GM12878 (cell line): ENCODE data around the gene HYOU1. TPM values are rescaled to one million over a fixed set of nuclear protein-coding genes. Genes with fewer than 3 reads are reported as not detected.
A peak's percentile ranks its signal among the peaks of the same experiment; 100 is the strongest.

Source experiments
- ATAC-seq: fragments of 200-7000 bp; cut with Tn5 transposase; 3 replicates; pipeline ENCODE4 v1.9.1; 2020; ENCODE audit warnings: mild to moderate bottlenecking, moderate library complexity
- BruUV-seq: library from RNA; stranded (reverse); fragments of 400-500 nt; replicated peaks from 2 replicates; lab custom pipeline; 2021; lab: Mats Ljungman, UMichigan
- CTCF ChIA-PET: fragments of 300-600 bp; sonication (Branson Sonifier 250); formaldehyde crosslinking; extraction: SDS; loops from one replicate; lab custom pipeline; 2021; ENCODE audit warnings: inconsistent platforms; lab: Yijun Ruan, JAX
- POLR2A ChIA-PET: fragments of 350-600 bp; formaldehyde crosslinking; extraction: SDS; loops from one replicate; lab custom pipeline; 2021; ENCODE audit warnings: inconsistent platforms; lab: Charles Lee
- RAD21 ChIA-PET: fragments of 300-600 bp; sonication (Branson Sonifier 250); formaldehyde crosslinking; loops from one replicate; lab custom pipeline; 2023; ENCODE audit warnings: antibody characterized with exemption; ENCODE audit not compliant: unreplicated experiment; lab: Charles Lee
- SMC1A ChIA-PET: fragments of 300-600 bp; sonication (Branson Sonifier 250); formaldehyde crosslinking; loops from one replicate; lab custom pipeline; 2023; ENCODE audit not compliant: unreplicated experiment, uncharacterized antibody; lab: Charles Lee
- DNase-seq: peaks from one replicate; pipeline ENCODE4 v3.0.0-alpha.2; 2011; ENCODE audit warnings: low read depth, low spot score
- FAIRE-seq: peaks from 3 replicates; lab custom pipeline; 2011; peaks lifted over from hg19 to GRCh38; lab: Jason Lieb, UNC
- H2AFZ ChIP-seq: 2 replicates; pipeline ENCODE4 v1.6.0; 2011; ENCODE audit warnings: low read depth, low read length, control low read depth; ENCODE audit not compliant: control insufficient read depth
- H3K27ac ChIP-seq: 2 replicates; pipeline ENCODE4 v1.5.1; 2011; ENCODE audit warnings: control low read depth; ENCODE audit not compliant: control insufficient read depth, insufficient read depth
- H3K27me3 ChIP-seq, 2 experiments: replicated peaks in 1 of 2; 2 replicates each; pipeline versions ENCODE4 v1.6.0 to v1.6.1; 2011; ENCODE audit warnings: low read length in 1 of 2; ENCODE audit not compliant: control insufficient read depth in 2 of 2, insufficient read depth in 2 of 2
- H3K36me3 ChIP-seq, 2 experiments: 2 replicates each; pipeline ENCODE4 v1.5.1; 2011; ENCODE audit warnings: low read length in 1 of 2; ENCODE audit not compliant: control insufficient read depth in 2 of 2, insufficient read depth in 2 of 2
- H3K4me1 ChIP-seq: 2 replicates; pipeline ENCODE4 v1.6.1; 2011; ENCODE audit warnings: mild to moderate bottlenecking, low read length, moderate library complexity, mixed read lengths; ENCODE audit not compliant: control insufficient read depth, insufficient read depth
- H3K4me2 ChIP-seq: 2 replicates; pipeline ENCODE4 v1.6.0; 2011; ENCODE audit warnings: control low read depth; ENCODE audit not compliant: control insufficient read depth, insufficient read depth
- H3K4me3 ChIP-seq: fragments of 200-600 bp; sonication (generic); 2 replicates; pipeline ENCODE4 v1.5.1; 2016
- H3K79me2 ChIP-seq: 2 replicates; pipeline ENCODE4 v1.6.0; 2011; ENCODE audit warnings: low read length; ENCODE audit not compliant: control insufficient read depth, insufficient read depth
- H3K9ac ChIP-seq: 2 replicates; pipeline ENCODE4 v1.8.0; 2011; ENCODE audit warnings: low read length, control low read depth, mixed read lengths; ENCODE audit not compliant: control insufficient read depth, insufficient read depth
- H3K9me3 ChIP-seq: replicated peaks from 3 replicates; pipeline ENCODE4 v1.5.1; 2011; ENCODE audit warnings: mild to moderate bottlenecking, low read length; ENCODE audit not compliant: control insufficient read depth, insufficient read depth
- H4K20me1 ChIP-seq: 2 replicates; pipeline ENCODE4 v1.6.0; 2011; ENCODE audit not compliant: control insufficient read depth, insufficient read depth
- ATF2 ChIP-seq: IDR thresholded peaks from 2 replicates; pipeline ENCODE4 v1.6.1; 2012; ENCODE audit warnings: low read length, inconsistent platforms
- CREM ChIP-seq: IDR thresholded peaks from 2 replicates; pipeline ENCODE4 v1.6.1; 2014; ENCODE audit warnings: antibody characterized with exemption, low read depth
- NR2C2 ChIP-seq: IDR thresholded peaks from 2 replicates; pipeline ENCODE4 v1.6.1; 2011; ENCODE audit warnings: borderline replicate concordance, low read depth; ENCODE audit not compliant: control insufficient read depth, insufficient read length
- PAX8 ChIP-seq: fragments of 450-650 bp; IDR thresholded peaks from 2 replicates; pipeline ENCODE4 v1.6.1; 2017; ENCODE audit warnings: mild to moderate bottlenecking, moderate library complexity
- RELA ChIP-seq: fragments of 450-650 bp; IDR thresholded peaks from 2 replicates; pipeline ENCODE4 v1.8.0; 2014; ENCODE audit warnings: borderline replicate concordance; ENCODE audit not compliant: partially characterized antibody
- SMAD5 ChIP-seq: IDR thresholded peaks from 2 replicates; pipeline ENCODE4 v1.6.1; 2016; ENCODE audit warnings: antibody characterized with exemption, low read depth
- USF2 ChIP-seq: IDR thresholded peaks from 2 replicates; pipeline ENCODE4 v1.6.1; 2011; ENCODE audit warnings: low read depth, low read length, improper control_type of control experiment, borderline replicate concordance
- YBX1 ChIP-seq: fragments of 450-650 bp; IDR thresholded peaks from 2 replicates; pipeline ENCODE4 v1.6.1; 2016; ENCODE audit warnings: antibody characterized with exemption
- ZBTB33 ChIP-seq: fragments of 450-650 bp; IDR thresholded peaks from 2 replicates; pipeline ENCODE4 v1.6.1; 2017; ENCODE audit warnings: mild to moderate bottlenecking
- ZNF207 ChIP-seq: fragments of 450-650 bp; IDR thresholded peaks from 2 replicates; pipeline ENCODE4 v1.6.1; 2014; ENCODE audit warnings: antibody characterized with exemption, mild to moderate bottlenecking, borderline replicate concordance
- ZNF274 ChIP-seq: IDR thresholded peaks from one replicate; pipeline ENCODE4 v1.8.0; 2011; ENCODE audit not compliant: insufficient read length, insufficient read depth
- WGBS: methylation state at CpG from one replicate; pipeline ENCODE4 v1.1.6; 2016; ENCODE audit warnings: low lambda C conversion rate; ENCODE audit not compliant: insufficient replicate concordance, insufficient coverage; ENCODE audit errors: missing lambda C conversion rate; 5-methylcytosine and 5-hydroxymethylcytosine counted together
- in situ Hi-C: fragments of 300-500 bp; cut with MboI; formaldehyde crosslinking; loops from 9 replicates; pipeline ENCODE4 v1.14.3; 2018; ENCODE audit warnings: mixed read lengths
- intact Hi-C: fragments of 100-400 bp; cut with micrococcal nuclease; formaldehyde crosslinking; loops from one replicate; pipeline ENCODE4 v1.14.2; 2022; ENCODE audit not compliant: unreplicated experiment
- polyA plus RNA-seq, 11 experiments: library from polyadenylated mRNA; depleted of rRNA in 4 of 11; unstranded in 6 of 11; stranded (reverse) in 5 of 11; fragments of >200 nt; fragmentation: Nextera tagmentation in 4 of 11; fragmentation: Illumina TruSeq in 1 of 11; extraction: Ambion mirVana in 4 of 11; extraction: Trizol in 1 of 11; gene quantifications; 1 replicate in 1 of 11; 2 replicates in 10 of 11; pipeline versions ENCODE4 v1.2.1 to v1.2.3, GENCODE V29; 2011 to 2016; ENCODE audit warnings: inconsistent platforms in 2 of 11, missing spikeins in 2 of 11, low read depth in 1 of 11
- total RNA-seq, 4 experiments: library from RNA; depleted of rRNA in 3 of 4; stranded (reverse); fragments of >200 nt in 3 of 4; fragmentation: Illumina TruSeq in 1 of 4; extraction: Trizol in 1 of 4; gene quantifications; 2 replicates each; pipeline versions ENCODE4 v1.2.1 to v1.2.3, GENCODE V29; 2013 to 2021
- TF ChIP-seq, protein P1 (sequence below): fragments of 450-650 bp; IDR thresholded peaks from 2 replicates; pipeline ENCODE4 v1.6.1; 2016; ENCODE audit warnings: mild to moderate bottlenecking, moderate library complexity, borderline replicate concordance
- TF ChIP-seq, protein P2 (sequence below): IDR thresholded peaks from 2 replicates; pipeline ENCODE4 v1.6.1; 2011; ENCODE audit warnings: low read depth, mild to moderate bottlenecking, low read length, moderate library complexity, borderline replicate concordance; ENCODE audit errors: extremely low read depth

Gene HYOU1
- total and polyA plus RNA-seq, 10 of the 15 experiments (the other 5 are each of a cell fraction or from before 2014, with no cell fraction given) = 15.4 to 157 (median 109) TPM

DNA sequence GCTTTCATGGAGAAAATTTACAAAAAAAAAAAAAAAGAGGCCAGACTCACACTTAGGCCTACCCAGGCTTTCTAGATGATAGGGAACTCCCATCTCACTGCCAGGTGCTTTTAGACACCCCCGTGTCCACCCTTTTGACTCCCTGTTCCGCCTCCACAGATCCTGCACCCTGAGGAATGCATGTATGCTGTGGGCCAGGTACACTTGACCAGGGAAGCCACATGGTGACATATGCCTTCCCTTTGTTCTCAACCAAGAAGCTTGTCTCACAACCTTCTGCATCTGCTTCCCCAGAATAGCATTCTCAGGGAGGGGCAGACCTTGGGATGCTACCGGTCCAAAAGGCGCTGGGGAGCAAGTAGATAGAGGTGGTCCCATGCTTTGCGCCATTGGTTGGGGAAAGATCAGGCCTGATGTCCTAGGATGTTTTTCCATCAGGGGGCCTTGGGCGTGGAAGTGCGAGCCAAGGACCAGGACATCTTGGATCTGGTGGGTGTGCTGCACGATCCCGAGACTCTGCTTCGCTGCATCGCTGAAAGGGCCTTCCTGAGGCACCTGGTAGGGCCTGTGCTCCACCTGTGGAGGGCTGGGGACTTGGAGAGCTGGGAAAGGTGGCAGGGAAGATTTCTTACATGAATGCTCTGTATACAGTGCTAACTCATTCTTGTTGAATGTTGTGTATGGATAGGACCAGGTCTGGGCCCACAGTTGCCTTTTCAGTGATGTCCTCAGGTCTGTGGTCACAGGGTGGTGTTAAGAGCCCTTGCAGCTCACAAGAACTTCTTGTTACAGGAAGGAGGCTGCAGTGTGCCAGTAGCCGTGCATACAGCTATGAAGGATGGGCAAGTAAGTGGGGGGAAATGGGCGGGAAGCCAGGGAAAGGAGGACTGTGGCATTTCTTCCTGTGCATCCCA is 35.2 kb upstream of the HYOU1 start:
- ATAC-seq (no peak), FAIRE-seq (no peak), DNase-seq (no peak)
- Histone ChIP-seq H3K4me1 (peaks cover 17% of the 10 kb centered on the region), H3K4me3 (peak overlapping the region; percentile 83), H3K36me3 (peaks cover 9 to 13% of the 10 kb centered on the region in 2 experiments), H3K27me3 (no peaks in the 10 kb centered on the region), H3K4me2 (peak overlapping the region; percentile 90), H2AFZ (no peak overlapping the region), H3K79me2 (peaks cover 33% of the 10 kb centered on the region), H3K9ac (peak overlapping the region; percentile 88; the same call in 1 of the 2 replicates), H3K9me3 (no peaks in the 10 kb centered on the region), H3K27ac (no peak overlapping the region), H4K20me1 (no peaks in the 10 kb centered on the region)
- intact Hi-C loops (no loop called here), in situ Hi-C loops (no loop called here)
- 72% methylated on average over 13 of the region's 13 CpGs for WGBS
- ChIA-PET RAD21 (interaction anchor here (1.0 kb wide), 1 partner anchor 18 kb away, joined by 5 read pairs; no protein-coding TSS in a partner anchor), SMC1A (interaction anchor here (0.5 to 1.6 kb wide), 4 partner anchors 18 to 230 kb away, joined by 3 to 4 read pairs (median 4); partner anchors contain the start of gene VPS11), CTCF (interaction anchor here (1.2 to 2.8 kb wide), 4 partner anchors 40 to 231 kb away, joined by 3 to 13 read pairs (median 3); no protein-coding TSS in a partner anchor), POLR2A (interaction anchor here (0.7 to 1.5 kb wide), 7 partner anchors 10 to 104 kb away, joined by 3 to 5 read pairs (median 4); partner anchors contain the start of gene VPS11)
- no TSS peak for BruUV-seq
- TF ChIP-seq ZNF274 (no peak), NR2C2 (no peak), ZBTB33 (no peak), PAX8 (no peak), USF2 (no peak), ZNF207 (no peak), RELA (no peak), SMAD5 (no peak), YBX1 (no peak), CREM (no peak), ATF2 (no peak)
- TF ChIP-seq, protein P1, sequence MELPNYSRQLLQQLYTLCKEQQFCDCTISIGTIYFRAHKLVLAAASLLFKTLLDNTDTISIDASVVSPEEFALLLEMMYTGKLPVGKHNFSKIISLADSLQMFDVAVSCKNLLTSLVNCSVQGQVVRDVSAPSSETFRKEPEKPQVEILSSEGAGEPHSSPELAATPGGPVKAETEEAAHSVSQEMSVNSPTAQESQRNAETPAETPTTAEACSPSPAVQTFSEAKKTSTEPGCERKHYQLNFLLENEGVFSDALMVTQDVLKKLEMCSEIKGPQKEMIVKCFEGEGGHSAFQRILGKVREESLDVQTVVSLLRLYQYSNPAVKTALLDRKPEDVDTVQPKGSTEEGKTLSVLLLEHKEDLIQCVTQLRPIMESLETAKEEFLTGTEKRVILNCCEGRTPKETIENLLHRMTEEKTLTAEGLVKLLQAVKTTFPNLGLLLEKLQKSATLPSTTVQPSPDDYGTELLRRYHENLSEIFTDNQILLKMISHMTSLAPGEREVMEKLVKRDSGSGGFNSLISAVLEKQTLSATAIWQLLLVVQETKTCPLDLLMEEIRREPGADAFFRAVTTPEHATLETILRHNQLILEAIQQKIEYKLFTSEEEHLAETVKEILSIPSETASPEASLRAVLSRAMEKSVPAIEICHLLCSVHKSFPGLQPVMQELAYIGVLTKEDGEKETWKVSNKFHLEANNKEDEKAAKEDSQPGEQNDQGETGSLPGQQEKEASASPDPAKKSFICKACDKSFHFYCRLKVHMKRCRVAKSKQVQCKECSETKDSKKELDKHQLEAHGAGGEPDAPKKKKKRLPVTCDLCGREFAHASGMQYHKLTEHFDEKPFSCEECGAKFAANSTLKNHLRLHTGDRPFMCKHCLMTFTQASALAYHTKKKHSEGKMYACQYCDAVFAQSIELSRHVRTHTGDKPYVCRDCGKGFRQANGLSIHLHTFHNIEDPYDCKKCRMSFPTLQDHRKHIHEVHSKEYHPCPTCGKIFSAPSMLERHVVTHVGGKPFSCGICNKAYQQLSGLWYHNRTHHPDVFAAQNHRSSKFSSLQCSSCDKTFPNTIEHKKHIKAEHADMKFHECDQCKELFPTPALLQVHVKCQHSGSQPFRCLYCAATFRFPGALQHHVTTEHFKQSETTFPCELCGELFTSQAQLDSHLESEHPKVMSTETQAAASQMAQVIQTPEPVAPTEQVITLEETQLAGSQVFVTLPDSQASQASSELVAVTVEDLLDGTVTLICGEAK = no peak
- TF ChIP-seq, protein P2, sequence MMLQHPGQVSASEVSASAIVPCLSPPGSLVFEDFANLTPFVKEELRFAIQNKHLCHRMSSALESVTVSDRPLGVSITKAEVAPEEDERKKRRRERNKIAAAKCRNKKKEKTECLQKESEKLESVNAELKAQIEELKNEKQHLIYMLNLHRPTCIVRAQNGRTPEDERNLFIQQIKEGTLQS = no peak
